NB4 (cell line): Measurements from ENCODE around the gene C22orf23.
A peak's percentile ranks its signal among the peaks of the same experiment; 100 is the strongest.
"Not testable (repeated sequence)": the region's sequence is repeated elsewhere in the genome, so short reads cannot be mapped to it uniquely, and the experiment has no call there.

Source experiments
- DNase-seq: peaks from one replicate; pipeline ENCODE4 v3.0.0; 2010; ENCODE audit warnings: low read depth
- H3K4me3 ChIP-seq: one replicate; pipeline ENCODE4 v1.5.1; 2011; ENCODE audit warnings: mild to moderate bottlenecking, low read depth, low read length, moderate library complexity
- MYC ChIP-seq: IDR thresholded peaks from 2 replicates; pipeline ENCODE4 v1.6.1; 2011; ENCODE audit warnings: low read depth, low read length
- POLR2A ChIP-seq: IDR thresholded peaks from 2 replicates; pipeline ENCODE4 v1.6.1; 2011; ENCODE audit warnings: mild to moderate bottlenecking; ENCODE audit not compliant: insufficient read length; ENCODE audit errors: extremely low read depth
- TF ChIP-seq, protein P1 (sequence below): IDR thresholded peaks from 2 replicates; pipeline ENCODE4 v1.6.1; 2011; ENCODE audit warnings: low read depth, low read length
- TF ChIP-seq, protein P2 (sequence below): IDR thresholded peaks from one replicate; pipeline ENCODE4 v1.5.1; 2012; ENCODE audit warnings: low read depth, low read length

Gene C22orf23

DNA sequence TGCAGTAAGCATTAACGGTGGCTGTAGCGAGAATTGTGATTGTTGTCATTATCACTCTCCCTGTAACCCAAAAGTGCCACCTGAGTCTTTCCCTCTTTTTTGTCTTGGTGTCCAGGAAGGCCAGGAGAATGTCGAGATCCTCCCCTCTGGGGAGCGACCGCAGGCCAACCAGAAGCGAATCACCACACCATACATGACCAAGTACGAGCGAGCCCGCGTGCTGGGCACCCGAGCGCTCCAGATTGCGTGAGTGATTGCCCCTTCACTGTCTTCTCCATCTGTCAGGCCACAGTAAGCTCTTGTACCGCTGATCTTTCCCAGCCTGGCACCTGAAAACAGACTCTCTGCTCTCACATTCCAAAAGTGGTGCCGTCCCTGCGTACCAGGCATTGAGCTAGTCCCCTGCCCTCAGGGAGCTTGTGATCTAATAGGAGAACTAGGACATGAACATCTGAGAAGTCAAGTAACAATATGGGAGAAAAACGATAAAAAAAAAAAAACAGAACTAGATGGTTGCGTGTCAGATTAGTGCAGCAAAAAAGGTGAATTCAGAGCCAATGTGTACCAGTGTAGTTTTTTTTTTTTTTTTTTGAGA is 5.9 kb upstream of the C22orf23 start:
- TF ChIP-seq, protein P1, sequence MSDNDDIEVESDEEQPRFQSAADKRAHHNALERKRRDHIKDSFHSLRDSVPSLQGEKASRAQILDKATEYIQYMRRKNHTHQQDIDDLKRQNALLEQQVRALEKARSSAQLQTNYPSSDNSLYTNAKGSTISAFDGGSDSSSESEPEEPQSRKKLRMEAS = no peak
- no peak for DNase-seq
- no peak overlapping the region for H3K4me3 ChIP-seq

DNA sequence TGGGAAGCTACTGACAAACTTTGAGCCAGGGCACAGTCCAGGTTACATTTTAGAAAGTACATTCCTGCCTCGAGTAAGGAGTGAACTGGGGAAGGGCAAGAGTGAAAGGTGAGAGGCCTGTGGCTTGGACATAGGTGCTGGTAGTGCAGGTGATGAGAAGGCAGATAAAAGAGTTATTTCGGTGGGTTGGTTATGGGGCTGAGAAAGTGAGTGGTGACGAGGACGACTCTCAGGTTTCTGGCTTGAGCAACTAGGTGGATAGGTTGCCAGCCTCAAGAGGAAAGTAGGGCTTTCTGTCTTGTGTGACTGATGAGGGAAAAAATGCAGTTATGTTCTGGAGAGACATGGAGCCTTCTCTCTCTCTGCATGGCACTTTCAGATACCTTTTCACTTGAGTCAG is 3.8 kb upstream of the C22orf23 start:
- no peak for TF ChIP-seq MYC
- TF ChIP-seq POLR2A = no peak
- TF ChIP-seq, protein P2, sequence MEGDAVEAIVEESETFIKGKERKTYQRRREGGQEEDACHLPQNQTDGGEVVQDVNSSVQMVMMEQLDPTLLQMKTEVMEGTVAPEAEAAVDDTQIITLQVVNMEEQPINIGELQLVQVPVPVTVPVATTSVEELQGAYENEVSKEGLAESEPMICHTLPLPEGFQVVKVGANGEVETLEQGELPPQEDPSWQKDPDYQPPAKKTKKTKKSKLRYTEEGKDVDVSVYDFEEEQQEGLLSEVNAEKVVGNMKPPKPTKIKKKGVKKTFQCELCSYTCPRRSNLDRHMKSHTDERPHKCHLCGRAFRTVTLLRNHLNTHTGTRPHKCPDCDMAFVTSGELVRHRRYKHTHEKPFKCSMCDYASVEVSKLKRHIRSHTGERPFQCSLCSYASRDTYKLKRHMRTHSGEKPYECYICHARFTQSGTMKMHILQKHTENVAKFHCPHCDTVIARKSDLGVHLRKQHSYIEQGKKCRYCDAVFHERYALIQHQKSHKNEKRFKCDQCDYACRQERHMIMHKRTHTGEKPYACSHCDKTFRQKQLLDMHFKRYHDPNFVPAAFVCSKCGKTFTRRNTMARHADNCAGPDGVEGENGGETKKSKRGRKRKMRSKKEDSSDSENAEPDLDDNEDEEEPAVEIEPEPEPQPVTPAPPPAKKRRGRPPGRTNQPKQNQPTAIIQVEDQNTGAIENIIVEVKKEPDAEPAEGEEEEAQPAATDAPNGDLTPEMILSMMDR = no peak
- TF ChIP-seq, protein P1 = no peak
- no peak for DNase-seq
- no peak overlapping the region for H3K4me3 ChIP-seq

DNA sequence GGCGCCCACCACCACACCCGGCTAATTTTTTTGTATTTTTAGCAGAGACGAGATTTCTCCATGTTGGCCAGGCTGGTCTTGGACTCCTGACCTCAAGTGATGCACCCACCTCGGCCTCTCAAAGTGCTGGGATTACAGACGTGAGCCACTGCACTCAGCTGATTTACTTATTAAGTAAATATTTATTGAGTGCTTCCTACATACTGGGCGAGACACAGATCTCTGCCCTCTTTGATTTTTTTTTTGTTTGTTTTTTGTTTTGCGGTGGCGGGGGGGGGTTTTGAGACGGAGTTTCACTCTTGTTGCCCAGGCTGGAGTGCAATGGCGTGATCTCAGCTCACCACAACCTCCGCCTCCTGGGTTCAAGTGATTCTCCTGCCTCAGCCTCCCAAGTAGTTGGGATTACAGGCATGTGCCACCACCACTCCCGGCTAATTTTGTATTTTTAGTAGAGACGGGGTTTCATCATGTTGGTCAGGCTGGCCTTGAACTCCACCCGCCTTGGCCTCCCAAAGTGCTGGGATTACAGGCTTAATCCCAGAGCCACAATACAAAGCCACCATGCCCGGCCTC is 2.5 kb upstream of the C22orf23 start:
- not testable (repeated sequence) for DNase-seq, H3K4me3 ChIP-seq

DNA sequence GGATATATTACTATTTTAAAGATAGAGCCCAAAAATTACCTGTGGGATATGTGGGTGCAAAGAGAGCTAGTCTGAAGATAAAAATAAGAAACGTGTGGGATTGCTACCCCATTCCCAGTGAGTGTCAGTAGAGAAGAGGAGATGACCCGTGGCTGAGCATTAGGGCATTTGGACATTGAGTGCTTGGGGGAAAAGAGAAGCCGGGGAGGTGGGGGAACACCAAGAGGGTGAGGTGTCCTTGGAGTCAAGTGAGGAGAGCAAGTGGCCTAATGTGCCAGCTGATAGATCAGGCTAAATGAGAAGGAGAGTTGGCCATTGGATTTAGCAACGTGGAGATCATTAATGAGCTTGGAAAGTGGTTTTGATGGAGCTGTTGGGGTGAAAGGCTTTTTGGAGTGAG is 1.3 kb upstream of the C22orf23 start:
- peak overlapping the region; percentile 94 for H3K4me3 ChIP-seq
- TF ChIP-seq, protein P2 = no peak
- TF ChIP-seq POLR2A (no peak), MYC (no peak)
- TF ChIP-seq, protein P1 = no peak

DNA sequence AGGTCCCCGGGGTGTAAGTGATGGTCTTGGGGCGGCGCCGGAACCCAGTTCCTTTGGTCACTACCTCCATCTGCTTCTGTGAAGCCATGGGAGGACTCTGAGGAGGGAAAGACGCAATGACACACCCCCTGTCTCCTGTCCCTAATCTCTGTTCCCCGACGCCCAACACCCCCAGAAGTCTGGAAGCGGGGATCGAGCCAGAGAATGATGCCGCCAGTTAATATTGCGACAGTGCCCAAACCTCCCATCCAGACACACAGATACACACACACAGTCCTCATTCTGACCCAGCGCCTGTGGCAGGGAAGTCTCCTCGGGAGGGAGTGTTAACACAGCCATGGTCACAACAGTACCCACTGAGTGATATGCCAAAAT is 352 bp downstream of the C22orf23 start:
- peak overlapping the region; percentile 94 for H3K4me3 ChIP-seq
- no peak for DNase-seq
- TF ChIP-seq, protein P1 = no peak
- no peak for TF ChIP-seq POLR2A
- no peak for TF ChIP-seq MYC
- TF ChIP-seq, protein P2 = no peak

More for the DNA sequence above, 1.3 kb upstream of the C22orf23 start:
- peak; percentile 14 for DNase-seq

DNA sequence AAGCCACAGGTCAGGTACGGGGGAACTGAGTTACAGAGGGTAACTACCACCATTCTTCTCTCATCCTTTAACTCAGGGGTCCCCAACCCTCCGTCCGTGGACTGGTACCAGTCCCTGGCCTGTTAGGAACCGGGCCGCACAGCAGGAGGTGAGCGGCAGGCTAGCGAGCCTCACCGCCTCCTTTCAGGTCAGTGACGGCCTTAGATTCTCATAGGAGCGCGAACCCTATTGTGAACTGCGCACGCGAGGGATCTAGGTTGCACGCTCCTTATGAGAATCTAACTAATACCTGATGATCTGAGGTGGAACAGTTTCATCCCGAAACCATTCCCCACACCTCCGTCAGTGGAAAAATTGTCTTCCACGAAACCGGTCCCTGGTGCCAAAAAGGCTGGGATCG is 772 bp downstream of the C22orf23 start:
- H3K4me3 ChIP-seq, DNase-seq: not testable (repeated sequence)

DNA sequence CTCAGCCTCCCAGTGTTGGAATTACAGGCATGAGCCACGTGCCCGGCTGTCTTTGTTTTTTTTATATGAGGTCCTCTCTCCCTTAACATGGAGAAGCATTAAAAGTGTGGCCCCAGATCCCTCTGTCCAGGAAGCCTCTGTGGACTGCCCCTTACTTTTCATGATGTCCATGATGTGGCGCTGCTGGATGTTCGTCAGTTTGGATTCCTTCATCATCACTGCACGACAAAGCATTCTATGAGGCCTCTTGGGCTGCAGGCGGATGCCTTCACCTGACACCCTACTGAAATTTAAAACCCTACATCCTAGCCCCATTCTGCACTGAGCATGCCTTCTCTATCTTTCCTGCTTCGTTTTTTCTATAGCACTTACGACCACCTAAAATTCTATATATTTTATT is 2.1 kb downstream of the C22orf23 start:
- peak; percentile 33 for DNase-seq
- H3K4me3 ChIP-seq = no peak overlapping the region
- TF ChIP-seq, protein P1 = no peak
- TF ChIP-seq POLR2A (no peak), MYC (no peak)
- TF ChIP-seq, protein P2 = no peak

DNA sequence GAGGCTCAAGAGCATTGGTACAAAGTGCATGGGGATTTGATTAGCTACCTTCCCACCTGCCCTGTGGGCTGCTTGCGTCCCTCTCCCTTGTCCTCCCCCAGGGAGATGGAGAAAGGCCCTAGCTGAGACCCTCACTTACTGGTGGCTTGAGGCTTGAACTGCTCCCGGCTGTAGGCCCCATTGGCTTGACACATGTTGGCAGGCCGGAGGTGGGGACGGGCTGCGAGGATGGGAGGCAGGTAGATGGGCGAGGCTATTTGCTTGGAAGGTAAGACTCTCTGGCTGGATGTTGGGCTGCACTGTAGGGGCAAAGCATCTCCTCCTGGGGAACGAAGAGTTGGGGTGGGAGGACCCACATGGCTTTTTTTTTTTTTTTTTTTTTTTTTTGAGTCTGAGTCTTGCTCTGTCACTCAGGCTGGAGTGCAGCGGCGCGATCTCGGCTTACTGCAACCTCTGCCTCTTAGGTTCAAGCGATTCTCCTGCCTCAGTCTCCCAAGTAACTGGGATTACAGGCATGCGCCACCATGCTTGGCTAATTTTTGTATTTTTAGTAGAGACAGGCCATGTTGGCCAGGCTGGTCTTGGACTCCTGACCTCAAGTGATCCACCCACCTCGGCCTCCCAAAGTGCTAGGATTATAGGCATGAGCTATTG is 6.1 kb downstream of the C22orf23 start:
- DNase-seq, H3K4me3 ChIP-seq: not testable (repeated sequence)

DNA sequence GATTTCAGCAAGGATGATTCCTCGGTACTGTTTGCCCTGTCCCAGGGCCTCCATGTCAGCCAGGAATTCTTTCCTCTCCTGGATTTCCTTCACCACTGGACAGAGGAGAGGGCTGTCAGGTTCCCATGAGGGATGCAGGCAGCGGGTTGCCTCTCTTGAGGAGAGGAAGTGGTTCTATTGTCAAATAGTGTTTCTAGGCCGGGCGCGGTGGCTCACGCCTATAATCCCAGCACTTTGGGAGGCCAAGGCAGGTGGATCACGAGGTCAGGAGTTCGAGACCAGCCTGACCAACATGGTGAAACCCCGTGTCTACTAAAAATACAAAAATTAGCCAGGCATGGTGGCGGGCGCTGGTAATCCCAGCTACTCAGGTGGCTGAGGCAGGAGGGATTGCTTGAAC is 9.0 kb downstream of the C22orf23 start:
- H3K4me3 ChIP-seq = not testable (repeated sequence)

More for the DNA sequence above, 9.0 kb downstream of the C22orf23 start:
- DNase-seq = not testable (repeated sequence)
